HepG2 (cell line): ENCODE results near the gene SPG7. TPM values are rescaled to one million over a fixed set of nuclear protein-coding genes. Genes with fewer than 3 reads are reported as not detected.

Source experiments
- AGO1 ChIP-seq: fragments of 200-400 bp; formaldehyde crosslinking; IDR thresholded peaks from 2 replicates; pipeline ENCODE4 v1.6.1; 2017; ENCODE audit warnings: mild to moderate bottlenecking, low read depth, low read length, moderate library complexity; ENCODE audit not compliant: poor library complexity, severe bottlenecking
- AGO2 ChIP-seq: fragments of 200-400 bp; formaldehyde crosslinking; optimal IDR thresholded peaks from 2 replicates; pipeline ENCODE3; 2017; ENCODE audit warnings: mild to moderate bottlenecking, low read depth, low read length, moderate library complexity
- CSRNP1 ChIP-seq: sonication (generic); formaldehyde crosslinking; IDR thresholded peaks from 2 replicates; pipeline ENCODE4 v1.8.1; 2023; ENCODE audit warnings: mild to moderate bottlenecking, missing genetic modification reagents
- HNRNPL ChIP-seq: fragments of 200-400 bp; formaldehyde crosslinking; IDR thresholded peaks from 2 replicates; pipeline ENCODE4 v1.6.1; 2017; ENCODE audit warnings: mild to moderate bottlenecking, low read depth, low read length
- KDM2A ChIP-seq: sonication (generic); formaldehyde crosslinking; IDR thresholded peaks from 2 replicates; pipeline ENCODE4 v1.4.0; 2020; ENCODE audit warnings: low read depth, missing genetic modification reagents, borderline replicate concordance
- MIER3 ChIP-seq: IDR thresholded peaks from 2 replicates; pipeline ENCODE4 v1.6.1; 2016; ENCODE audit warnings: missing compliant biosample characterization, borderline replicate concordance
- MXI1 ChIP-seq: IDR thresholded peaks from 3 replicates; pipeline ENCODE4 v1.6.1; 2012; ENCODE audit warnings: low read depth, low read length, inconsistent platforms, borderline replicate concordance
- NCOA1 ChIP-seq: sonication (generic); formaldehyde crosslinking; IDR thresholded peaks from 2 replicates; pipeline ENCODE4 v1.9.0; 2021; ENCODE audit warnings: missing genetic modification reagents
- NFE2L2 ChIP-seq: fragments of 150-350 bp; IDR thresholded peaks from 2 replicates; pipeline ENCODE4 v1.6.1; 2014; ENCODE audit warnings: low read length
- NKX3-1 ChIP-seq: sonication (generic); formaldehyde crosslinking; IDR thresholded peaks from 2 replicates; pipeline ENCODE4 v1.5.0; 2020; ENCODE audit warnings: missing genetic modification reagents
- PATZ1 ChIP-seq: sonication (generic); formaldehyde crosslinking; IDR thresholded peaks from 2 replicates; pipeline ENCODE4 v1.4.0; 2020; ENCODE audit warnings: missing genetic modification reagents
- PBX2 ChIP-seq: IDR thresholded peaks from 2 replicates; pipeline ENCODE4 v1.6.1; 2016; ENCODE audit warnings: control low read depth
- PCBP1 ChIP-seq: fragments of 200-400 bp; formaldehyde crosslinking; IDR thresholded peaks from 2 replicates; pipeline ENCODE4 v1.6.1; 2017; ENCODE audit warnings: mild to moderate bottlenecking, low read depth, low read length, borderline replicate concordance
- RBM39 ChIP-seq: fragments of 200-400 bp; formaldehyde crosslinking; IDR thresholded peaks from one replicate; pipeline ENCODE4 v1.6.1; 2018; ENCODE audit warnings: antibody characterized with exemption, mild to moderate bottlenecking, low read depth, low read length; ENCODE audit not compliant: poor library complexity, severe bottlenecking
- SPEN ChIP-seq: sonication (generic); formaldehyde crosslinking; IDR thresholded peaks from 2 replicates; pipeline ENCODE4 v1.5.1; 2020; ENCODE audit warnings: low read depth, mild to moderate bottlenecking, missing genetic modification reagents
- ZBTB33 ChIP-seq: sonication (generic); formaldehyde crosslinking; IDR thresholded peaks from 2 replicates; pipeline ENCODE4 v1.4.0; 2020; ENCODE audit warnings: missing genetic modification reagents
- ZFP37 ChIP-seq: sonication (generic); formaldehyde crosslinking; IDR thresholded peaks from 2 replicates; pipeline ENCODE4 v1.4.0; 2020; ENCODE audit warnings: missing genetic modification reagents, borderline replicate concordance
- ZKSCAN1 ChIP-seq: fragments of 150-350 bp; IDR thresholded peaks from 2 replicates; pipeline ENCODE4 v1.6.1; 2014; ENCODE audit warnings: low read length
- ZNF501 ChIP-seq: sonication (generic); formaldehyde crosslinking; IDR thresholded peaks from 2 replicates; pipeline ENCODE4 v1.5.1; 2020; ENCODE audit warnings: mild to moderate bottlenecking, moderate library complexity, missing genetic modification reagents
- ZNF644 ChIP-seq: IDR thresholded peaks from 2 replicates; pipeline ENCODE4 v1.6.1; 2016; ENCODE audit warnings: low read depth
- ZNF772 ChIP-seq: sonication (generic); formaldehyde crosslinking; IDR thresholded peaks from 2 replicates; pipeline ENCODE4 v1.5.0; 2020; ENCODE audit warnings: mild to moderate bottlenecking, missing genetic modification reagents
- polyA plus RNA-seq, 8 experiments: library from polyadenylated mRNA; depleted of rRNA in 3 of 8; stranded (reverse) in 7 of 8; unstranded in 1 of 8; fragments of >200 nt; fragmentation: Illumina TruSeq in 4 of 8; extraction: Trizol in 4 of 8; gene quantifications; 2 replicates each; pipeline versions ENCODE4 v1.2.1 to v1.2.3, GENCODE V29; 2011 to 2016; ENCODE audit warnings: low read depth in 4 of 8, missing spikeins in 1 of 8, mixed read lengths in 1 of 8; ENCODE audit not compliant: insufficient read depth in 1 of 8
- total RNA-seq, 5 experiments: library from RNA; depleted of rRNA; stranded (reverse); fragments of >200 nt; fragmentation: Illumina TruSeq; extraction: Trizol; gene quantifications; 2 replicates each; pipeline ENCODE4 v1.2.3, GENCODE V29; 2016; ENCODE audit warnings: low read depth in 1 of 5

SPG7 gene
- total and polyA plus RNA-seq, 2 of the 13 experiments (the other 11 are each of a cell fraction or from before 2014, with no cell fraction given) = 66.0 to 136 TPM

GRCh38 chr16:89567656-89568594 lies 59.7 kb downstream of the SPG7 start (continued):
- TF ChIP-seq PBX2 (no peak), PCBP1 (no peak), MXI1 (no peak), KDM2A (CRISPR knock-in tag) (peak; percentile 76; the same call in 1 of the 2 replicates), AGO2 (peak; percentile 90), NKX3-1 (no peak), HNRNPL (peak; percentile 50; the same call in 1 of the 2 replicates), AGO1 (peak; percentile 89), CSRNP1 (CRISPR knock-in tag) (no peak), ZBTB33 (CRISPR knock-in tag) (no peak), ZNF644 (no peak), ZFP37 (no peak), ZKSCAN1 (peak; percentile 29; the same call in 1 of the 2 replicates), ZNF772 (CRISPR knock-in tag) (no peak), NFE2L2 (no peak), SPEN (CRISPR knock-in tag) (no peak), MIER3 (CRISPR knock-in tag) (no peak), RBM39 (peak; percentile 32), PATZ1 (CRISPR knock-in tag) (0 out of 2 replicates have a peak, but pooled peaks have one; percentile 29), NCOA1 (CRISPR knock-in tag) (no peak), ZNF501 (CRISPR knock-in tag) (0 out of 2 replicates have a peak, but pooled peaks have one; percentile 32)
